HG02884 (cell line): ENCODE measurements around the gene KLHDC3.

Source experiments
- ATAC-seq: cut with Tn5 transposase; IDR thresholded peaks from one replicate; pipeline ENCODE4 v1.9.1; 2021; ENCODE audit warnings: mild to moderate bottlenecking, moderate library complexity; ENCODE audit not compliant: unreplicated experiment

KLHDC3 gene

GRCh38 chr6:43054206-43054943, 40.3 kb downstream of the KLHDC3 start:
- ATAC-seq, result no peak

- no peak for ATAC-seq
These were observed 41.9 kb downstream of the KLHDC3 start for GRCh38 chr6:43055966-43056365.

- no peak for ATAC-seq
These were observed 44.5 kb downstream of the KLHDC3 start for GRCh38 chr6:43058531-43058930.

- ATAC-seq, result peak; percentile 89
These were observed 45.4 kb downstream of the KLHDC3 start, which contains the start of the genes KLC4 and MRPL2 for GRCh38 chr6:43059168-43060033. TSS of gene KLC4 (plus strand) at chr6:43059631. CDS start at chr6:43061336, 1,705 bp downstream. TSS of gene MRPL2 (minus strand) at chr6:43059434. CDS start at chr6:43059381, 53 bp downstream.

GRCh38 chr6:43060034-43060754, 46.1 kb downstream of the KLHDC3 start:
- ATAC-seq, result no peak

- ATAC-seq, result no peak
These were observed 46.9 kb downstream of the KLHDC3 start for GRCh38 chr6:43060755-43061633.

GRCh38 chr6:43061861-43062260, 47.8 kb downstream of the KLHDC3 start:
- no peak for ATAC-seq

GRCh38 chr6:43062818-43063217, 48.8 kb downstream of the KLHDC3 start:
- no peak for ATAC-seq

GRCh38 chr6:43070028-43070632, 56.1 kb downstream of the KLHDC3 start:
- no peak for ATAC-seq
